Retina (tissue), 1 donor: ENCODE results near the gene TTC23.

Experiments
- DNase-seq: peaks from one replicate; pipeline ENCODE4 v3.0.0-alpha.2; 2016

Gene TTC23

DNA sequence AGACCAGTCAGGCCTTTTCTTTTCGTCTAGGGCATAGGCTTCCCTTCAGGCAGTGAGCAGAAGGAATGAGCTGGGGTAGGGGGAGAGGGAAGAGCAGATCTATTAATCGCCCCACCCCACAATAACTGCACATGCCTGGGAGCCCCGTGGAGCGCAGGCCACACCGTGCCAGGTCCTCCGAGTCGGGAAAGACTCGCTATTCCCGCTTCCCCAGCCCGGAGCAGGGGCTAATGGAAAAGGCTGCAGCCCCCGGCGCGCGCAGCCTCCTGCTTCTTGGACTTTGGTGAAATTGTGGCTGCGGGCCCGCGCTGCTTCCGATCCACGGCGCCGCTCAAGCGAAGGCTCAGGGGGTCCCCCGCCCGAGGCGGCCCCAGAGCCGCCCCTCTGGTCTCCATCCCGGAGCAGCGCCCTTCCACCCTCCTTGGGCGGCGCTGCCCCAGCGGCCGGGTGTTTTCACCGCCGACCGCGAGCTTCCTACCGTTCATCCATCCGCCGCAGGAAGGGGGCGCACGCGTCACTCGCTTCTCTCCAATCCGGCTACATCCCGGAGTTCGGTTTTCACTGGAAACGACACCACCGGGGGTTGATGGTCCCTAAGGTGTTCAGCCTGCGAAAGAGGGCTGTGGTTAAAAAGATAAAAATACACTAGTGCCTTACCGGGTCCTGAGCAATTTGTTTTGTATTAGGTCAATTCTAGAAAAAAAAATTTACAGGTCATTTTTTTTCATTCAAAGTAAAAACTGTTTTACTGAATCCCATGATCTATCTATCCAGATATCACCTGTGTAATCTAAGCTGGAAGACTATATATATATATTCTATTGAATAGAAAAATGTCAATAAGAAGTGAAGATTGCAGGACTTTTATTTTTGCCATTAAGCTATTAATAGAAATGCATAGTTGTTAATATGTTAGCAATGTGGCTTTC lies 148.9 kb downstream of the TTC23 start:
- peak; percentile 90 for DNase-seq

DNA sequence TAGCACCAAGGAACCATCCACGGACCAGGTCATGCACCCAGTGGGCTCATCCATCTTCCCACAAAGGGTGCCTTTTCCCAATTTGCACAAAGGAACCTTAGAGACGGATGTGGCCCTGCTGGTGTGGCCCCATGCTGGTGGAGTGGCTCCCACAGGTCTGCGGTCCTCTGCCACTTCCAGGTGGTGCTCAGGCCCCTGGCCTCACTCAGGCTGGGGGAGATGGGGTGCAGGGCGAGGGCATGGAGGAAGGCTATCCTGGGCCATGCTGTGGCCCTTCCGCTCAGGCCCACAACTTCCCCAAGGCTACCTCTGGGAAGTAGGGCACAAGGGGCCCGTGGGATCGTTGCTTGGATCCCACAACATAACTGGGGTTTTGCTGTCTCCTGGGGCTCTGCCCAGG lies 149.7 kb downstream of the TTC23 start:
- DNase-seq: no peak

DNA sequence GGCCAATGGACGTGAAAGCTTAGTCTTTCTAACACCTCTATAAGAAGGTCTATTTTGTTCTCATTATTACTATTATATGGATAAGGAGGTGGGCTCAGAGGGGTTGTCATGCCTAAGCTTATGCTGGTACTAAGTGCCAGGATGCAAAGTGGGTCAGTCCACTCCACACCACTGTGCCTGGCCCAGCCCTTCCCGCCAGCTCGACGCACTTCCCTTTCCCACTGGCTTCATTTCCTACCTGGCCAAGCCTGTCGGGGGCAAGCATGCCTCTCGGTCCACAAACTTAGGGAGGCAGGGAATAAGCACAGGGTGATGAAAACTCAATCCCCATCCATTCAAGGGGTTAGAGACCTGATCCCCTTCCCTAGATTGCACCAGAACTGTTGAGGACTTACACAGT lies 150.4 kb downstream of the TTC23 start:
- DNase-seq: no peak

DNA sequence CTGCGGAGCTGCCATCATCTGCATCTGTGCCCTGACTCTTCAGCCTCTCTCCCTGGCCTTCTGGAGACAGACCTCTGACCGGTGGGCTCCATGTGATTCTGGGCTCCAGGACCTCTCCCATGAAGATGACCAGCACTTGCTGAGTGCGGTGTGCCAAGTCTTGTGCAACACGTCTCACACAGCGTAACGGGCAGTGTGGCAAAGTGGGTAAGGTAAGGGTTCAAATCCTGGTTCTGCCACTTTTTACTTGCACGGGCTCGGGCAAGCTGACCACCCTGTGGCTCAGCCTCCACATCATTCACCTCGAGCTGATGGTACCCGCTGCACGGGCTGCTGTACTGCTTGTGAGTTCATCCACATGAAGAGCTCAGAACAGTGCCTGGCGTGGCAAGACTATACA lies 151.0 kb downstream of the TTC23 start:
- DNase-seq: no peak

DNA sequence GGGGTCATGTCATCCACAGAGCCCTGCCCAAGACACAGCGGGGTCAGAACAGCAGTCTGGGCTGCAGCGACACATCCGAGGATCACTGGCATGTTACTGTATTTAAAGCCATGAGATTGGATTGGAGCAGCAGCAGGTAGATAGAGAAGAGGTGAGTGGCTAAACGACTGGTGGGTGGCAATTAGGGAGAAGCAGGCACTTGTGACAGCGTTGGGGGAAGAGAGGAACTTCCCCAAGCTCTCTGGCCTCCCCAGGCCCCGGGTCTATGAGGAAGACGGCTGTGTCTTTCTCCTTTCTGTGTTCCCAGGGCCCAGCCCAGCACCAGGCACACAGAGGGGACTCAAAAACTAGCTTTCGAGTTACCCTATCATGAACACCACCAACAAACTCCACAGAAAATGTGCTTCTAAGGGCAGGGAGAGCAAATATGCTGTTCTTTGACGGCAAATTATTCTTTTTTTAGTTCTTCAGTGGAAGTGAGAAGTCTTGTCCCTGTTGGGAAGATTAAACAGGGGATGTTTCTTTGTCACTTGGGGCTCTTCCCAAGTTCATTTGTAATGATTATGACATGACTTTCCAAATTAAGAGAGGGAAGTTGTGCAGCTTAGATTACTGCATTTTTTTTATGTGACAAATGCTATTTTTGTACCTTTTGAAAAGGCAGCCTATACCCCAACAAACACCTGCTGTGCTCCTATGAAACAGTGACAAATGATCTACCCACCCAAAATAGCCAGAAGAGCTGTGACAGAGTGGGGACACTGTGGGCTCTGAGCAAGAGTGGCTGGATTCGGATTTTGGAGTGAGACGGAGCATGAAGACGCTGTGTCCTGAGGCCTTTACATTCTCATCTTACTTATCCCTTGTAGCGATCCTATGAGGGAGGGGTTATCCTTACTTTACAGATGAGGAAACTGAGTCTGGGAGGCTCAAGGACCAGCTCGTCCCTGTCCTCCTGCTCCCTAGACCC lies 151.7 kb downstream of the TTC23 start:
- no peak for DNase-seq

DNA sequence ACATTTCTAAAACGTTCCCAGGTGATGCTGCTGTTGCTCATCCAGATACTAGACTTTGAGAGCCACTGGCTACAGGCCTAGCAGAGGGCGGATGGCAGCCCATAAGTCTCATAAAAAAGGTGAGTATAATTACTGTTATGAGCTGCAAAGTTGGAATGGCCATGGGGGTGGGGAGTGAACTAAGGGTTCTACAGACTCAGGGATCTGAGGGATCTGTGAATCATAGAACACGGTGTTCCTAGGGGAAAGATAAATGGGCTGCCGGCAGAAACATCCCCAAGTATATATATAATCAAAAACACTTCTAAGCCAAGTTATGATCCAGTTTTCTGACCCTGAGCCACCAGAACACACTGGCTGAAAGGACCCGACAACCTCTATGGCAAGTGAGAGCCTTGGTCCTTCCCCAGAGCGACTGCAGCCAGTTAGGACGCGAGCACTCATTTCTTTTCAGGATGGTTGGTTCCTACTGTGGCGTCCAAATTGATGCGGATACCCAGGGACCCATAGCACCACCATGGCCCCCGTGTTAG lies 152.4 kb downstream of the TTC23 start:
- no peak for DNase-seq

DNA sequence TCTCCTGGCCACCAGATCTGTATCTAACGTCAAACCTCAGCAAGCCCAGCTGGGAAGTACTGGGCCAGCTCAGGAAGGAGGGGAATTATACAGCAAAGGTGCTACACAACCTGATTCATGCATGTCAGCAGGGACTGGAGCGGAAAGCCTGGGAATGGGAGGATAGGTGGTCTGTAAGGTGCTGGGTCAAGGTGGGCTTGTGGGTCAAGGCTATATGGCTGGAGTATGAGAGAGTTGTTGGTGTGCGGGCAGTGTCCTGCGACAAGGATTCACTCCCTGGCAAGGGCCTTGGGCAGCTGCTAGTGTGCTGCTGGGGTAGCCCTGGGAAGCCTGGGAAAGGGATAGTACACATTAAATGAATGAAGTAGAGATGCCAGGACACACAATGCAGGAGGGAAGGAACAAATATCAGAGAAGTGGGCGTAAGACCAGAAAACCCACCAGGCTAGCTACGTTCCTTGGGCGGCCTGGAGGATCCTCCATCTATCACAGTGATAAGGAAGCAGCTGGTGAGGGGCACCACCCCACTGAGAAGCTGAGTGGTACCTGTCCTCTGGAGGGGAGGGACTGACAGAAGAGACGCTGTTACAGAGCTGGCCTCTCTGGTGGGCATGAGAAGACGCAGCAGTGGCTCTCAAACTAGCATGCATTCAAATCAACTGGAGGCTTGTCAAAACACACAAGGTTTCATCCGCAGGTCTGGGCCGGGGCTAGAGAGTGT lies 153.0 kb downstream of the TTC23 start:
- DNase-seq: no peak

DNA sequence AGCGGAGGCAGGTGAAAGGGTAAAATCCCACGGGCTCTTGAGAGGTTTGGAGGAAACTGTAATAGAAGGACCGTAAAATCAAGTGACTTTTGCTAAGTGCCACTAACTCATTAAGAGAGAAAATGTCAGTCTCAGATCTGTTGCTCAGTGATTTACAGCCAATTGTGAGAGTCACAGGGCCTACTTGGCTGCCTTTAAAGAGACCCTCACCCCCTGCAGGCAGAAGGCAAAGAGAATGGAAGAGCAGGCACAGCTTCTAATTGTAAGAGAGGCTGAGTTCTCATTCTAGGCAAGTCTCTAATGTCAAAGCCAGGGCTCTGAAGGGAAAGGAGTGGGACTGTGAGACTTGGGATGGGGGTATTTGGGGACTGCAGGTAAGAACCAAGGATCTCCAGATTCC lies 153.8 kb downstream of the TTC23 start:
- no peak for DNase-seq

DNA sequence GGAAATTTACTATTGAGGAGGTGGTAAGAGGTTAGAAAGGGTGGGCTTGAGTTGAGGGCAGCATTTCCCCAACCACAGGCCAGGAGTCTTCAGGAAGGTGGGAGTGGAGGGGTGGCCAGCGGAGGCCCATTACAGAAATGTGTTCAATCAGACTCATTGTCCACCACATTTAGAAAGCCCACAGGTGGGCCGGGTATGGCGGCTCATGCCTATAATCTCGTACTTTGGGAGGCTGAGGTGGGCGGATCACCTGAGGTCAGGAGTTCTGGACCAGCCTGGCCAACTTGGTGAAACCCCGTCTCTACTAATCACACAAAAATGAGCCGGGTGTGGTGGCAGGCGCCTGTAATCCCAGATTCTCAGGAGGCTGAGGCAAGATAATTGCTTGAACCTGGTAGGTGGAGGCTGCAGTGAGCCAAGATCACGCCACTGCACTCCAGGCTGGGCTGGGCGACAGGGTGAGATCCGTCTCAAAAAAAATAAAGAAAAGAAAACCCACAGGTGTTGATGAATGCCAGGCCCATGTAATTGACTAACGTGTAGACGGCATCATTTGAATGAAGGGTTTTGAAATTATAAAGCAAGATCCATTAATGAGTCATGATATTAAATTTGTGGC lies 156.7 kb downstream of the TTC23 start:
- no peak for DNase-seq

DNA sequence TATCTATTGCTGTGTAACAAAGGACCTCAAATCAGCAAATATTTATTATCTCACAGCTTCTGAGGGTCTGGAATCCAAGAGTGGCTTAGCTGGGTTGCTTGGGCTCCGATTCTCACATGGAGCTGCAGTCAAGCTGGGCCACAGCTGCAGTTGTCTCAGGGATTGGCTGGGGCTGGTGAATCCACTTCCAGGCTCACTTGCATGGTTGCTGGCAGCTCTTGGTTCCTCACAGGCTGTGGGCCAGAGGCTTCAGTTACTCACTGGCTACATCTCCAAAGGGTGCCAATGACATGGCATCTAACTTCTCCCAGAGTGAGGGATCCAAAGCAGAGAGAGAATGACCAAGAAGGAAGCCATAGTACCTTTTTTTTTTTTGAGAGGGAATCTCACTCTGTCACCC lies 158.4 kb downstream of the TTC23 start:
- no peak for DNase-seq

DNA sequence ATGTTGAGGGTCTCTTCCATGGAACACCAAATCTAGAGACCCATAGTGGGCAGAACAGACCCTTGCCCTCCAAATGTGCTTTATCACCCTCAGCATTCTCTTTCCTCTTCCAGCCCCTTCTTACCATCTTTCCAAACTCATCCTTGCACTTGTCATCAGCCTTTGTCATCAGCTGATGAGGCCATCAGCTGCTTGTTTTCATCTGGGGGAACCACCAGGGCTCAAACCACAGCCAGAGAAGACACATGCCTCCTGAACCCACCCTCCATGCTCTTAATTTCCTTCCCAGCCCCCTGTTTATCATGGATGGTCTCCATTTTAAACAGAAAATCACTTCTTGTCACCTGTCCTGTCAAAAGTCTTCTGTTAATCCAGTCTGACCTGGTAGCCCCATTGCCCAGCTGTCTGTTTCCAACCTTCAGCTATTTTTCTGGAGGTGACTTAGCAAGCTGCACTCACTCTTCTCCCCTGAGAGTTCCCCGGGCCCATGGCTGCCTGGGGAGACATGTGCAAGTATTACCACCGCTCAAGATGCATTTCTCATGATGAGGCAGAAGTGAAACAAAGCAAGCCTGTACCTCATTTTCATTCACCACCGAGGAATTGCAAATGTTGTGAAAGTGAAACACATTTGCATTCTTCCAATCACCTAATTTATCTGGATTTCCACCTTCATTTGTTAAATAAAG lies 159.2 kb downstream of the TTC23 start:
- no peak for DNase-seq

DNA sequence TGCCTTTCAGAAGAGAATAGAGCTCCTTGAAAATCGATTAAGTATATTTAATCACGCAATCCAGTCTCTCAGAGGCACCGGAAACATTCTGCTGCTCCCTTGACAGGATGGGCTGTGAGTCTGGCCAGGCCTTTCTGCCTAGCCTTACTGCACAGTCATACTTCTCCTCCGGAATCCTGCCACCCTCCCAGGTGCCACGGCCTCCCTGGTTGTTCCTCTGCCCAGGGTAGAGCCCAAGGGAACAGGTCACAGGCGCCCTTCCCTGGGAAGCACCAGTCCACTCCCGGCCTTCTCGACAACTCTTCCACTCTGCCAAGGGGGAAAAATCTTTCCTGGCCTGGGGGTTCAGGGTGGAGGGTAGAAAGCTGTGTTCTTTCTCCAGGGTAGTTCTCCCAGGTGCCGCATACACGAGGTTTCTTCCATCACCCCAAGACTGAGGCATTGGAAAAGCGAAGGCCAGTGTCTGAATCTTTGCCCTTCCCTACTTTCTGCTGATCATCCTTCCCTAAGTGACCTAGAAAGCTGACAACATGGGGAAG lies 161.9 kb downstream of the TTC23 start:
- no peak for DNase-seq

DNA sequence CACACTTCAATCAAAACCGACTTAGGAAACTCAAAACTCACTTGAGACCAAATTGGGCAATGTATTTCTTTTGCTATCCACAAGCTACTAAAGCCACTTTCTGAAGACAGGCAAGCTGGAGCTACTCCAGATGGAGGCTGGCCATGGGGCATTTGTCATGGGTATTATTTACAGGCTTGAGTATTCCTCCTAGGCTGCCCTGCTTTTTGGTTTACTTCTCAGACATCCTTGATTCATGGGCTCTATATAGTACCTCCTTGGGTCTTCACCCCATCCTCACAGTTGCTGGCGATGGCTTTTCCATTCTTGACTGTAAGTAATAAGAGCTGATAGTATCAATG lies 163.1 kb downstream of the TTC23 start:
- DNase-seq: no peak
